GM12864 (cell line): ENCODE results near the gene LSAMP.
A peak's percentile ranks its signal among the peaks of the same experiment; 100 is the strongest.

Experiments
- DNase-seq: peaks from one replicate; pipeline ENCODE4 v3.0.0-alpha.2; 2011; ENCODE audit warnings: low read depth
- H3K4me3 ChIP-seq: 2 replicates; pipeline ENCODE4 v1.5.1; 2011; ENCODE audit warnings: mild to moderate bottlenecking, low read depth, low read length, control low read depth
- CTCF ChIP-seq: IDR thresholded peaks from 2 replicates; pipeline ENCODE4 v1.5.1; 2011; ENCODE audit warnings: low read depth, mild to moderate bottlenecking, moderate library complexity, low read length, control low read depth, inconsistent platforms; ENCODE audit errors: missing control alignments

The LSAMP gene

DNA sequence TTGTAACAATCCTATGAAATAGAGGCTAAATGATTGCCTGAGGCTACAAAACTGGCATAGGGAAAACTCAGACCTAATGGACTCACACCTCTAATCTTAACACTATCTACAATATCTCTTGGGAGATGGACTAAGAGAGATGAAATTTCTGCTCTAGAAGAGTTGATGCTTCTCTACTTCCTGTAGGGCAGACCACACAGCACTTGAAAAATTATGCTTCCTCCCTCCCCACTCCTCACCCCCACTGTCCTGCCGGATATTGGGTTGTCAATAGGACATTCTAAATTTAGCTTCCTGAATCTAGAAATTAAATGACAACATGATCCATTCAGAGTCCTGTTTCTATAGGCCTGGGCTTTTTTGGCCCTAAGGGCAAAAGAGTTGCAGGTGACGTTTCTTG, 526.4 kb downstream of the LSAMP start:
- DNase-seq = no peak
- TF ChIP-seq CTCF = no peak

GRCh38 chr3:115916866-115917265, 528.4 kb downstream of the LSAMP start:
- no peak for TF ChIP-seq CTCF
- no peak overlapping the region for H3K4me3 ChIP-seq
- no peak for DNase-seq

More for the DNA sequence above, 526.4 kb downstream of the LSAMP start:
- no peak overlapping the region for H3K4me3 ChIP-seq

- no peak for TF ChIP-seq CTCF
- no peak overlapping the region for H3K4me3 ChIP-seq
- no peak for DNase-seq
Measured at GRCh38 chr3:115915061-115915460, 530.2 kb downstream of the LSAMP start.

DNA sequence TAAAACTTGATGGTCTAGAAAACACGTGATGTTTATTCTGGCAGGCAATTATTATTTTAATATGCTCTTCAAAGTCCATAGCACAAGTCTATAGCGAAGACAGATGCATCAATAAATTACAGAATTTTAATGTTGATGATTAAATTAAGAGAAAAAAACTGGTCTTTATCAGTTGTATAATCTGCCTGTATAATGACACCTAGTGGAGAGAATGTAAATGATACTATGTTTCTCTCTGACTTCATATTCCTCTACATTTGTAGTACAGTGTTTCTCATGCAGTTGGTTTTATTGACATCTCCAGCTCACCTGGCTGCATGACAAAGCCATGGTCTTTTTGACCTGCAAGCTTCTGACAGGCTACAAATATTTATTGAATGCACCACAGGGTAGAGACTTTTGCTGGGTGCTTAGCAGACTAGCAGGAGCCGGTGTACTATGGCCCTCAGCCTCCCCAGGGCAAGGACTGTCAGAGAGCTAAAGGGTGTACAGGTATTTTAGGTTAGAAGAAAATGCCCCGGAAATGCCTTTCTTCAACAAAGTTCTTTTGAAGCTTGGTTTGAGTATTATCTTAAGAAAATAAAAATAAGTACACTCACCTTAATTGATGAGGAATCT, 532.1 kb downstream of the LSAMP start:
- TF ChIP-seq CTCF = peak; percentile 23
- no peak overlapping the region for H3K4me3 ChIP-seq
- no peak for DNase-seq

- TF ChIP-seq CTCF = no peak
- no peak overlapping the region for H3K4me3 ChIP-seq
- DNase-seq = no peak
Measured at GRCh38 chr3:115912372-115912771, 532.9 kb downstream of the LSAMP start.

DNA sequence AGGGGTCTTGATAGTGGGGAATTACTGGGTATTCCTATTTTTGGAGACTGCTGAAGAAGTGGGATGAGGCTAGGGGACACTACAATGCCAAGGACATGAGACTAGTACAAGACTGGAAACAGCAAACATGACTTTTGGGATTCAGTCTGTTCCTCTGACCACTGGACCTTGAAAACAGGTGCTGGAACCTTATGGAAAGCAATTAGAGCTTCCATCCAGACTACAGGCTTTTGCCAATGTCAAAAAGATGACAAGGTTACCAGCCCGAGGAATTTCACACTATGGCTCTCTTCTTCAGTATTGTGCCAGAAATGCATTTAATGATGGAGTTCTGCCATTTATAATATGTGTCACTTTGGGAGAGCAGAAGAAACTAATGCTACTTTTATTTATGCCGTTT, 539.4 kb downstream of the LSAMP start:
- H3K4me3 ChIP-seq = no peak overlapping the region
- no peak for DNase-seq
- TF ChIP-seq CTCF = no peak

GRCh38 chr3:115903843-115904242, 541.4 kb downstream of the LSAMP start:
- DNase-seq = no peak
- no peak for TF ChIP-seq CTCF
- no peak overlapping the region for H3K4me3 ChIP-seq
